NT2/D1 (cell line): Measurements from ENCODE around the gene PDSS2.

Experiments used
- DNase-seq: peaks from one replicate; pipeline ENCODE4 v3.0.0-alpha.2; 2011; ENCODE audit warnings: low read depth, low spot score
- H3K27me3 ChIP-seq: 2 replicates; pipeline ENCODE4 v1.6.0; 2011; ENCODE audit warnings: mild to moderate bottlenecking; ENCODE audit not compliant: insufficient read length, insufficient read depth
- H3K36me3 ChIP-seq: 2 replicates; pipeline ENCODE4 v1.6.1; 2011; ENCODE audit warnings: mild to moderate bottlenecking, low read length, mixed read lengths; ENCODE audit not compliant: insufficient read depth, insufficient read length
- H3K4me1 ChIP-seq: 2 replicates; pipeline ENCODE4 v1.5.1; 2011; ENCODE audit not compliant: insufficient read depth, insufficient read length
- H3K4me3 ChIP-seq: 2 replicates; pipeline ENCODE4 v1.5.1; 2011; ENCODE audit warnings: low read depth; ENCODE audit not compliant: insufficient read length
- H3K9ac ChIP-seq: 2 replicates; pipeline ENCODE4 v1.6.0; 2011; ENCODE audit warnings: low read depth; ENCODE audit not compliant: insufficient read length
- H3K9me3 ChIP-seq: 2 replicates; pipeline ENCODE4 v1.5.1; 2011; ENCODE audit warnings: mild to moderate bottlenecking, low read length; ENCODE audit not compliant: insufficient read depth
- SUZ12 ChIP-seq: IDR thresholded peaks from 2 replicates; pipeline ENCODE4 v1.6.1; 2011; ENCODE audit not compliant: insufficient read length, insufficient read depth; ENCODE audit errors: extremely low read depth
- YY1 ChIP-seq: IDR thresholded peaks from 2 replicates; pipeline ENCODE4 v1.6.1; 2011; ENCODE audit not compliant: insufficient read length, insufficient read depth
- ZNF274 ChIP-seq: IDR thresholded peaks from 2 replicates; pipeline ENCODE4 v1.6.1; 2011; ENCODE audit warnings: mild to moderate bottlenecking, low read depth, low read length

Gene PDSS2

GRCh38 chr6:107355659-107356058, 103.7 kb downstream of the PDSS2 start:
- no peak for TF ChIP-seq SUZ12
- no peak for TF ChIP-seq ZNF274
- TF ChIP-seq YY1, result no peak
- H3K9me3 ChIP-seq, result no peaks in the 10 kb centered on the region
- no peak overlapping the region for H3K9ac ChIP-seq
- DNase-seq, result no peak
- H3K4me3 ChIP-seq, result no peak overlapping the region
- H3K4me1 ChIP-seq, result no peaks in the 10 kb centered on the region
- H3K36me3 ChIP-seq, result no peaks in the 10 kb centered on the region
- no peaks in the 10 kb centered on the region for H3K27me3 ChIP-seq

- H3K27me3 ChIP-seq, result no peaks in the 10 kb centered on the region
- no peak overlapping the region for H3K9ac ChIP-seq
- H3K9me3 ChIP-seq, result no peaks in the 10 kb centered on the region
- no peak for TF ChIP-seq ZNF274
- TF ChIP-seq YY1, result no peak
- TF ChIP-seq SUZ12, result no peak
- no peak overlapping the region for H3K4me3 ChIP-seq
- H3K4me1 ChIP-seq, result no peaks in the 10 kb centered on the region
- H3K36me3 ChIP-seq, result no peaks in the 10 kb centered on the region
- DNase-seq, result no peak
Observed at GRCh38 chr6:107354451-107354850, 104.9 kb downstream of the PDSS2 start.

GRCh38 chr6:107353773-107354382, 105.5 kb downstream of the PDSS2 start:
- Histone ChIP-seq H3K27me3 (no peaks in the 10 kb centered on the region), H3K9me3 (no peaks in the 10 kb centered on the region), H3K9ac (no peak overlapping the region), H3K36me3 (no peaks in the 10 kb centered on the region), H3K4me1 (no peaks in the 10 kb centered on the region), H3K4me3 (no peak overlapping the region)
- no peak for DNase-seq
- TF ChIP-seq YY1, result no peak
- TF ChIP-seq ZNF274, result no peak
- no peak for TF ChIP-seq SUZ12

GRCh38 chr6:107348224-107348623, 111.1 kb downstream of the PDSS2 start:
- H3K36me3 ChIP-seq, result no peaks in the 10 kb centered on the region
- no peaks in the 10 kb centered on the region for H3K4me1 ChIP-seq
- DNase-seq, result no peak
- no peak overlapping the region for H3K4me3 ChIP-seq
- no peaks in the 10 kb centered on the region for H3K9me3 ChIP-seq
- TF ChIP-seq SUZ12, result no peak
- TF ChIP-seq ZNF274, result no peak
- no peak for TF ChIP-seq YY1
- no peak overlapping the region for H3K9ac ChIP-seq
- no peaks in the 10 kb centered on the region for H3K27me3 ChIP-seq

GRCh38 chr6:107345393-107345792, 114.0 kb downstream of the PDSS2 start:
- TF ChIP-seq ZNF274, result no peak
- TF ChIP-seq SUZ12, result no peak
- no peak for TF ChIP-seq YY1
- no peak overlapping the region for H3K9ac ChIP-seq
- DNase-seq, result no peak

GRCh38 chr6:107344981-107345380, 114.4 kb downstream of the PDSS2 start:
- Histone ChIP-seq H3K4me1 (no peaks in the 10 kb centered on the region), H3K36me3 (no peaks in the 10 kb centered on the region), H3K27me3 (no peaks in the 10 kb centered on the region), H3K9ac (no peak overlapping the region), H3K9me3 (no peaks in the 10 kb centered on the region), H3K4me3 (no peak overlapping the region)
- TF ChIP-seq SUZ12 (no peak), ZNF274 (no peak), YY1 (no peak)
- DNase-seq, result no peak

More at GRCh38 chr6:107345393-107345792, 114.0 kb downstream of the PDSS2 start:
- Histone ChIP-seq H3K4me1 (no peaks in the 10 kb centered on the region), H3K9me3 (no peaks in the 10 kb centered on the region), H3K36me3 (no peaks in the 10 kb centered on the region), H3K27me3 (no peaks in the 10 kb centered on the region), H3K4me3 (no peak overlapping the region)

GRCh38 chr6:107344383-107344782, 115.0 kb downstream of the PDSS2 start:
- Histone ChIP-seq H3K4me3 (no peak overlapping the region), H3K36me3 (no peaks in the 10 kb centered on the region), H3K9ac (no peak overlapping the region), H3K4me1 (no peaks in the 10 kb centered on the region), H3K27me3 (no peaks in the 10 kb centered on the region), H3K9me3 (no peaks in the 10 kb centered on the region)
- no peak for TF ChIP-seq YY1
- no peak for TF ChIP-seq SUZ12
- TF ChIP-seq ZNF274, result no peak
- DNase-seq, result no peak

GRCh38 chr6:107342144-107342543, 117.2 kb downstream of the PDSS2 start:
- no peak overlapping the region for H3K4me3 ChIP-seq
- H3K36me3 ChIP-seq, result no peaks in the 10 kb centered on the region
- TF ChIP-seq YY1 (no peak), SUZ12 (no peak), ZNF274 (no peak)
- H3K9me3 ChIP-seq, result no peaks in the 10 kb centered on the region
- H3K4me1 ChIP-seq, result no peaks in the 10 kb centered on the region
- no peak overlapping the region for H3K9ac ChIP-seq
- DNase-seq, result no peak
- no peaks in the 10 kb centered on the region for H3K27me3 ChIP-seq
